Uterus (tissue), 2 donors: ENCODE data around the gene IRAK1.

Experiments
- CTCF ChIP-seq, 4 experiments: fragments of 200-600 bp in 2 of 4; fragments of 450-650 bp in 2 of 4; sonication (generic) in 2 of 4; IDR thresholded peaks; one replicate each; pipeline ENCODE4 v1.5.1; 2016 to 2019; ENCODE audit warnings: antibody characterized with exemption in 4 of 4, mild to moderate bottlenecking in 2 of 4, moderate library complexity in 1 of 4
- POLR2A ChIP-seq, 2 donors: fragments of 450-650 bp; IDR thresholded peaks; one replicate each; pipeline ENCODE4 v1.6.1; 2016; ENCODE audit warnings: antibody characterized with exemption in 2 of 2, mild to moderate bottlenecking in 1 of 2, moderate library complexity in 1 of 2

- no peak for TF ChIP-seq CTCF (IDR thresholded peaks at IDR 0.05)
- TF ChIP-seq POLR2A (IDR thresholded peaks at IDR 0.05) = no peak
These were observed 37.8 kb downstream of the IRAK1 start for GRCh38 chrX:153981771-153982533.
